ENCODE data around the gene CRCP. TPM values are rescaled to one million over a fixed set of nuclear protein-coding genes. Genes with fewer than 3 reads are reported as not detected.
"Not testable (repeated sequence)": the region's sequence is repeated elsewhere in the genome, so short reads cannot be mapped to it uniquely, and the experiment has no call there.

The CRCP gene
- total RNA-seq, 1 experiment from 2014 or later = 47.8 TPM

- no peak for DNase-seq (ENCODE audit: low read depth in 1 of 2, low spot score in 2 of 2)
- Histone ChIP-seq H3K27ac (no peak overlapping the region), H3K36me3 (peaks cover 10% of the 10 kb centered on the region), H3K27me3 (replicated peaks) (no peaks in the 10 kb centered on the region), H3K4me3 (no peak overlapping the region), H3K9me3 (replicated peaks) (no peaks in the 10 kb centered on the region), H3K4me1 (replicated peaks) (peaks cover 6% of the 10 kb centered on the region)
Observed at GRCh38 chr7:66095010-66095409, 19.6 kb upstream of the CRCP start.

GRCh38 chr7:66099232-66099550 lies 15.5 kb upstream of the CRCP start:
- Histone ChIP-seq H3K4me1 (replicated peaks) (peaks cover 8% of the 10 kb centered on the region), H3K36me3 (no peaks in the 10 kb centered on the region), H3K4me3 (no peak overlapping the region), H3K27ac (no peak overlapping the region), H3K27me3 (replicated peaks) (no peaks in the 10 kb centered on the region), H3K9me3 (replicated peaks) (no peaks in the 10 kb centered on the region)
- no peak for DNase-seq (ENCODE audit: low read depth in 1 of 2, low spot score in 2 of 2)

DNA sequence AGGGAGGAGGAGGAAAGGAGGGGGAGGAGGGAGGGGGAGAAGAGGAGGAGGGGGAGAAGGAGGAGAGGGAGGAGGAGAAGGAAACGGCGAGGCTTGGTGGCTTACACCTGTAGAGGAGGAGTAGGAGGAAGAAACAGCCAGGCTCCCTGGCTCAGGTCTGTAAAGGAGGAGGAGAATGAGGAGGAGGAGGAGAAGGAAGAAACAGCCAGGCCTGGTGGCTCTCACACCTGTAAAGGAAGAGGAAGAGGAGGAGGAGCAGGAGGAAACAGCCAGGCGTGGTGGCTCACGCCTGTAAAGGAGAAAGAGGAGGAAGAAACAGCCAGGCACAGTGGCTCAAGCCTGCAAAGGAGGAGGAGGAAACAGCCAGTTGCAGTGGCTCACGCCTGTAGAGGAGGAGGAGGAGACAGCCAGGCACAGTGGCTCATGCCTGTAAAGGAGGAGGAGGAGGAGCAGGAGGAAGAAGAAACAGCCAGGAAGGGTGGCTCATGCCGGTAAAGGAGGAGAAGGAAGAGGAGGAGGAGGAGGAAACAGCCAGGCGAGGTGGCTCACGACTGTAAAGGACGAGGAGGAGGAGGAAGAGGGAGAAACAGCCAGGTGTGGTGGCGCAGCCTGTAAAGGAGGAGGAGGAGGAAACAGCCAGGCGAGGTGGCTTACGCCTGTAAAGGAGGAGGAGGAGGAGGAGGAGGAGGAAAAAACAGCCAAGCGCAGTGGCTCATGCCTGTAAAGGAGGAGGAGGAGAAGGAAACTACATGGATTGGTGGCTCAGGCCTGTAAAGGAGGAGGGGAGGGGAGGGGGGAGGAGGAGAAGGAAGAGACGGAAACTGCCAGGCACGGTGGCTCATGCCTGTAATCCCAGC lies 14.9 kb upstream of the CRCP start:
- no peaks in the 10 kb centered on the region for H3K27me3 ChIP-seq (replicated peaks)
- no peaks in the 10 kb centered on the region for H3K36me3 ChIP-seq
- H3K9me3 ChIP-seq (replicated peaks) = no peaks in the 10 kb centered on the region
- H3K27ac ChIP-seq = no peak overlapping the region
- H3K4me3 ChIP-seq = peak overlapping the region; percentile 24
- peaks cover 8% of the 10 kb centered on the region for H3K4me1 ChIP-seq (replicated peaks)
- peak; percentile 72 to 76 for DNase-seq (ENCODE audit: low read depth in 1 of 2, low spot score in 2 of 2)

GRCh38 chr7:66100408-66101050 lies 14.1 kb upstream of the CRCP start:
- H3K4me3 ChIP-seq = peak overlapping the region; percentile 24
- DNase-seq (ENCODE audit: low read depth in 1 of 2, low spot score in 2 of 2) = no peak
- H3K27me3 ChIP-seq (replicated peaks) = no peaks in the 10 kb centered on the region
- H3K9me3 ChIP-seq (replicated peaks) = no peaks in the 10 kb centered on the region
- no peaks in the 10 kb centered on the region; the same call in 1 of the 2 replicates for H3K36me3 ChIP-seq
- no peak overlapping the region for H3K27ac ChIP-seq
- peaks cover 15% of the 10 kb centered on the region for H3K4me1 ChIP-seq (replicated peaks)

DNA sequence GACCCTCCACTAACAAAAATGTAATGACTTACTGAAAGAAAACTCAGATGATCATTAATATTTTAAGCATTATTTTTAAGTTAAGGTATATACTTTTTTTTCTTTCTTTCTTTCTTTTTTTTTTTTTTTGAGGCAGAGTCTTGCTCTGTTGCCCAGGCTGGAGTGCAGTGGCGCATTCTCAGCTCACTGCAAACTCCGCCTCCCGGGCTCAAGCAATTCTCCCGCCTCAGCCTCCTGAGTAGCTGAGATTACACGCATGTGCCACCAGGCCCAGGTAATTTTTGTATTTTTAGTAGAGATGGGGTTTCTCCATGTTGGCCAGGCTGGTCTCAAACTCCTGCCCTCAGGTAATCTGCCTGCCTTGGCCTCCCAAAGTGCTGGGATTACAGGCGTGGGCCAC lies 12.5 kb upstream of the CRCP start:
- not testable (repeated sequence) for H3K4me3 ChIP-seq; H3K36me3 ChIP-seq; DNase-seq (ENCODE audit: low read depth in 1 of 2, low spot score in 2 of 2); H3K9me3 ChIP-seq (replicated peaks); H3K27me3 ChIP-seq (replicated peaks); H3K27ac ChIP-seq
- peaks cover 28% of the 10 kb centered on the region for H3K4me1 ChIP-seq (replicated peaks)

GRCh38 chr7:66103994-66104393 lies 10.7 kb upstream of the CRCP start:
- H3K4me3 ChIP-seq; H3K27me3 ChIP-seq (replicated peaks); H3K27ac ChIP-seq; DNase-seq (ENCODE audit: low read depth in 1 of 2, low spot score in 2 of 2); H3K36me3 ChIP-seq; H3K9me3 ChIP-seq (replicated peaks): not testable (repeated sequence)
- H3K4me1 ChIP-seq (replicated peaks) = peaks cover 32% of the 10 kb centered on the region

DNA sequence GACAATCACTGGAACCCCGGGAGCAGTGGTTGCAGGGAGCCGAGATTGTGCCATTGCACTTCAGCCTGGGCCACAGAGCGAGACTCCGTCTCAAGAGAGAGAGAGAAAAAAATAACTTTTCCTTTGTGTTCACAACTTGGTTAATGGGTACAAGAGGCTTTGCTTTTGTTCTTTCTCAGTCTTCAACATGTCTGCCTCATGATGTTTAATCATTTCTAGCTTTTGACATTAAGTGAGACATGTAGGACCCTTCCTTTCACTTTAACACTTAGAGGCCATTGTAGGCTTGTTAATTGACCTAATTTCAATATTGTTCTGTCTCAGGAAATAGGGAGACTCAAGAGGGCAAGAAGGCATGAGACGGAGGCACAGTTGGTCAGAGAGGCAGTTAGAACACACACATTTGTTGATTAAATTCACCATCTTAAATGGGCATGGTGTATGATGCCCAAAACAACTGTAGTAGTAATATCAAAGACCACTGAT lies 9.3 kb upstream of the CRCP start:
- H3K9me3 ChIP-seq (replicated peaks) = no peaks in the 10 kb centered on the region
- DNase-seq (ENCODE audit: low read depth in 1 of 2, low spot score in 2 of 2) = no peak
- H3K27ac ChIP-seq = no peak overlapping the region
- no peak overlapping the region for H3K4me3 ChIP-seq
- no peaks in the 10 kb centered on the region for H3K27me3 ChIP-seq (replicated peaks)
- peaks cover 4% of the 10 kb centered on the region for H3K36me3 ChIP-seq
- peaks cover 27% of the 10 kb centered on the region for H3K4me1 ChIP-seq (replicated peaks)

DNA sequence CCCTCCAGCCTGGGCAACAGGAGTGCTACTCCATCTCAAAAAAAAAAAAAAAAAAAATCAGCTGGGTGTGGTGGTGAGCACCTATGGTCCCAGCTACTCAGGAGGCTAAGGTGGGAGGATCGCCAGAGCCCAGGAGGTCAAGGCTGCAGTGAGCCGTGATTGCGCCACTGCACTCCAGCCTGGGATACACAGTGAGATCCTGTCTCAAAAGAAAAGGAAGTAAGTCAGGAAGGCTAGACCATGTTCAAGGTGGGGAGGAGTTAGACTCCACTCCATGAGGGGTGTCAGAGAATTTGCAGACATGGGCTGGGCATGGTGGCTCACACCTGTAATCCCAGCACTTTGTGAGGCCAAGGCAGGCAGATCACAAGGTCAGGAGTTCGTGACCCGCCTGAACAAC lies 6.2 kb upstream of the CRCP start:
- not testable (repeated sequence) for DNase-seq (ENCODE audit: low read depth in 1 of 2, low spot score in 2 of 2); H3K27me3 ChIP-seq (replicated peaks); H3K4me3 ChIP-seq; H3K36me3 ChIP-seq; H3K9me3 ChIP-seq (replicated peaks); H3K27ac ChIP-seq
- peaks cover 42% of the 10 kb centered on the region for H3K4me1 ChIP-seq (replicated peaks)

GRCh38 chr7:66110856-66111255 lies 3.8 kb upstream of the CRCP start:
- H3K4me1 ChIP-seq (replicated peaks) = peaks cover 46% of the 10 kb centered on the region
- peak; percentile 96 to 97 for DNase-seq (ENCODE audit: low read depth in 1 of 2, low spot score in 2 of 2)
- no peaks in the 10 kb centered on the region for H3K9me3 ChIP-seq (replicated peaks)
- no peaks in the 10 kb centered on the region for H3K27me3 ChIP-seq (replicated peaks)
- no peak overlapping the region for H3K4me3 ChIP-seq
- H3K27ac ChIP-seq = peak overlapping the region; percentile 63
- peaks cover 14% of the 10 kb centered on the region for H3K36me3 ChIP-seq

- Histone ChIP-seq H3K36me3 (peaks cover 25% of the 10 kb centered on the region), H3K4me1 (replicated peaks) (peaks cover 17% of the 10 kb centered on the region)
- not testable (repeated sequence) for H3K4me3 ChIP-seq; H3K27ac ChIP-seq; DNase-seq (ENCODE audit: low read depth in 1 of 2, low spot score in 2 of 2); H3K27me3 ChIP-seq (replicated peaks); H3K9me3 ChIP-seq (replicated peaks)
Observed at GRCh38 chr7:66116680-66117420, 2.2 kb downstream of the CRCP start.

- no peak overlapping the region for H3K4me3 ChIP-seq
- H3K36me3 ChIP-seq = peaks cover 26% of the 10 kb centered on the region
- no peaks in the 10 kb centered on the region for H3K27me3 ChIP-seq (replicated peaks)
- no peak overlapping the region for H3K27ac ChIP-seq
- H3K9me3 ChIP-seq (replicated peaks) = no peaks in the 10 kb centered on the region
- H3K4me1 ChIP-seq (replicated peaks) = peaks cover 17% of the 10 kb centered on the region
- DNase-seq (ENCODE audit: low read depth in 1 of 2, low spot score in 2 of 2) = no peak
Observed at GRCh38 chr7:66118603-66119002, 4.0 kb downstream of the CRCP start.

DNA sequence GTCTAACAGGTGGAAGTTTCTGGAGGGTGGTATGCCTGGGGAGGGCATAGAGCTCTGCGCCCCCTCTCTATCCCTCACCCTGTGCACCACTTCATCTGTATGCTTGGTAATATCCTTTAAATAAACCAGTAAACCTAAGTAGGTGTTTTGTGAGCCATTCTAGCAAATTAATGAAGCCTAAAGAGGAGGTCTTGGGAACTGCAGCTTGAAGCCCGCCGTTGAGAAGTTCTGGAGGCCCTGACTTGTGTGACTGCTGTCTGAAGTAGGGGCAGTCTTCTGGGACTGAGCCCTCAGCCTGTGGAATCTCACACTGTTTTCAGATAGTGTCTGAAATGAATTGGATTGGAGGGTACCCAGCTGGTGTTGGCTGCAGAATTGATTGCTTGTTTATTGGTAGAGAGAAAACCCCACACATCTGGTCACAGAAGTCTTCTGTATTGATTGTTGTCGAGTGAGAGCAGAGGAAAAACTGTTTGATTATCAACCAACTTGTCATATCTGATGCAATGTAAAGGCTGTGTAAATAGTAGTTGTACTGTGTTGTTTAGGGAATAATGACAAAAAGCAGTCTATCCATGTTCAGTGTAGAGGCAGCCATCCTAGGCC lies 4.7 kb downstream of the CRCP start:
- DNase-seq (ENCODE audit: low read depth in 1 of 2, low spot score in 2 of 2) = no peak
- H3K27ac ChIP-seq = no peak overlapping the region
- H3K9me3 ChIP-seq (replicated peaks) = no peaks in the 10 kb centered on the region
- peaks cover 26% of the 10 kb centered on the region for H3K36me3 ChIP-seq
- no peak overlapping the region for H3K4me3 ChIP-seq
- no peaks in the 10 kb centered on the region for H3K27me3 ChIP-seq (replicated peaks)
- peaks cover 10% of the 10 kb centered on the region for H3K4me1 ChIP-seq (replicated peaks)

DNA sequence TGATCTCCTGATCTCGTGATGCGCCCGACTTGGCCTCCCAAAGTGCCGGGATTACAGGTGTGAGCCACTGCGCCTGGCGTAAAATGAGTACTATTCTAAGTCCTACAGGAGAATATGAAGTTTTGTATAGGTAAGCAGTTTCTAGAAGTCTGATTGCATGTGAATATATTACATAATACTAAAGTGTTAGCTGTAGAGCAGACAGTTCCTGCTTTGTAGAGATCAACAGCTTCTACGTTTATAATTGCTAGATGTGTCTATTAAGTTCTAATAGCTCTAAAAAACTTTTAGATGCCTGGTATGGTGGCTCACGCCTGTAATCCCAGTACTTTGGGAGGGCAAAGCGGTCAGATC lies 8.5 kb downstream of the CRCP start:
- H3K4me1 ChIP-seq (replicated peaks) = 0 out of 2 replicates have a peak, but pooled peaks cover 3% of the 10 kb centered on the region
- DNase-seq (ENCODE audit: low read depth in 1 of 2, low spot score in 2 of 2) = no peak
- H3K27ac ChIP-seq = no peak overlapping the region

DNA sequence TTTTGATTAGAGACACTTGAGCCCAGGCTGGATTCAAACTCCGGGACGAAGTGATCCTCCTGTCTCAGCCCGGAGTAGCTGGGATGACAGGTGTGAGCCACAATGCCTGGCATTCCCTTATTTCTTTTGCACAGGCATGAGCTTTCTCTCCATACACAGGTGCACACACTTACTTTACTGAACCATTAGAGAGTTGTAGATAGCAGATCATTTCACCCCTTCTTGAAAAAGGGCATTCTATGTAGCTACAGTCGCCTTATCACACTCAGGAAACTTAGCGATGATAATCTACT lies 9.9 kb downstream of the CRCP start:
- not testable (repeated sequence) for H3K27ac ChIP-seq; DNase-seq (ENCODE audit: low read depth in 1 of 2, low spot score in 2 of 2); H3K27me3 ChIP-seq (replicated peaks); H3K9me3 ChIP-seq (replicated peaks); H3K4me3 ChIP-seq; H3K4me1 ChIP-seq (replicated peaks)
- H3K36me3 ChIP-seq = peaks cover 18% of the 10 kb centered on the region

More for the DNA sequence above, 8.5 kb downstream of the CRCP start:
- H3K9me3 ChIP-seq (replicated peaks) = no peaks in the 10 kb centered on the region
- no peaks in the 10 kb centered on the region for H3K27me3 ChIP-seq (replicated peaks)
- H3K36me3 ChIP-seq = peaks cover 15% of the 10 kb centered on the region
- no peak overlapping the region for H3K4me3 ChIP-seq
